NCI-H1417 (cell line): ENCODE data around the gene MKKS.
A peak's percentile ranks its signal among the peaks of the same experiment; 100 is the strongest.

Experiments
- DNase-seq, 3 experiments: peaks; one replicate each; lab custom pipeline; 2025; lab: John Stamatoyannopoulos, UW

The MKKS gene

DNA sequence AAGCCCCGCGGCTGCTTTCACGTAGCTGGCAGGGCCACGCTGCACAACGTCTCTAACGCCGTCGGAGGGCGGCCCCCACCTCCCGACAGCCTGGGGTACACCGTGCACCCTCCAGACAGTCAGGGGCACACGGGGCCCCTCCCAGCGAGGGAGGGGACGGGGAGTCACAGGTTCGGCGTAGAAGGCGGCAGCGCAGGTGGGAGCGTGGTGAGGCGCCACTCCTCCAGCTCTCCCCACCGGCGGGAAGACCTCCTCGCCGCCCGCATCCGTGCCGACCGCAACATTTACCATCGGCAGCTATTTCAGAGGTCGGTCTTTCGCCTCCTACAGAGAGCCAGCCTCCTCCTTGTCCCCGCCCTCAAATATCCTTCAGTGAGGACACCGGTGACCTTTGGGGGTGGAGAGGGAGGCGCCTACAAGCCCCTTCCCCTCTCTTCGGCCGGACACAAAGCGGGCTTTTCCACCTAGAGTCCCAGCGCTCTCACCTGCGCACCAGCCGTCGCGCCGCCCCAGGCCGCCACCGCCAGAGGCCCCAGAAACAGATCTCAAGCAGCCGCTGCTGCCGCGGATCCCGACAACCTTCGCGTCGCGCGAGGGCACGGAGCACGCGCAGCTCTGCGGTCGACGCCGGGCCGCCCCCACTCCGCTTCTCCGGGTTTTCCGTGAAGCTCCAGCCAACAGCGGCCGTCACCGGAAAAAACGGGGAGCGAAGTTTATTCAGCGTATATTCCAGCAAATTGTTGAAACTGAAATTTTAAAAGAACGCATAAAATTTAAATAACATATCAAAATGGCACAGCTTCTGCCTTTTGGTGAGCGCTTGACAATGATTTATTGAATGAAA is at the start of gene MKKS:
MKKS (minus strand) TSS at position 600 of the 844 bp plus-strand sequence. CDS start 20,708 bp downstream, outside the sequence.
- peak; percentile 96 to 99 (median 97) for DNase-seq

DNA sequence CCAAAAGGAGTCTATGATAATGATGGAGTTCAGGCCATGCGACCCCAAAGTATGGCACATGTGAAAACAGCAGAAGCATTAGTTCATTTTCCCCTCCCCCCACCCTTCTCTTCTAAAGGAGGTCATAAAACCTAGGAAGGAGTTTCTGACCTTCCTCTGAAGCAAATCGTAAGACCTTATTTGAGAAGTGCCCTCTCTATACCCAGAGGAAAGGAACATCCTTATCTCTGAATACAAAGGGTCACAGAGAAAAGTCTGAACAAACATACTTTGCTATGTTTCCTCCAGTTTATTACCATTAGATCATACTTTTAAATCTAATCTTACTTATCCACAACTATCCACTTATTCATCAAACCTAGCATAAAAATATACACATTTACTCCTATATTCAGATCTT is 49.7 kb upstream of the MKKS start:
- no peak for DNase-seq

DNA sequence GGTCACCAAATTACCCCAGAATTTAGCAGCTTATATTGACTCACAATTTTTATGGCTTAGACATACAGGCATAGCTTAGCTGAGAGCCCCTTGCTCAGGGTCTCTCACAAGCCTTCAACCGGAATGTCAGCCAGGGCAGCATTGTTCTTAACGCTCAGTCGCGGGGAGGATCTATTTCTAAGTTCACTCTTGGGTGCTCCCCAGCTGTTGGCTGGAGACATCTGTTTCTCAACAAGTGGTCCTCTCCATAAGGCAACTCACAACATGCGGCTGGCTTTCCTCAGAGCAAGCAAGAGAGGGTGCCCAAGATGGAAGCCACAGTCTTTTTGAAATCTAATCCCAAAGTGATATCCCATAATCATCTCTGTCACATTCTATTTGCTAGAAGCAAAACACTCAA is 47.7 kb upstream of the MKKS start:
- DNase-seq = no peak

DNA sequence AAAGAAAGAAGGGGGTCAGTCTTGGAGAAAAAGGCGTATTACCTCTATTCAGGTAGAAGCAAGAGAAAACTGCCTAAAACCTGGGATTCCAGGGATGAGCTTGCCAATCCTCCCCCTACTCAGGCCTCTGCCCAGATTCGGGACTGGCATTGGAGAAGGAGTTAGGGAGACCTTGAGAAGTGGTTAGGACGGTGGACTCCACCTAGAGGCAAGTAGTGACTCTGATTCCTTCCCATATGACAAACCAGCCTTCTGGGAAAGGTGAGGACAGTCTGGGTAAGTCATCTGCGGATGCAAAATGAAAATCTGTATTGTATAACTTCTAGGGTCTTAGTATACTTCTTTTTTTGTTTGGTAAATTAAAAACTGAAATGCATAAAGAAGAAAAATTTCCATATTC is 44.9 kb upstream of the MKKS start:
- DNase-seq = no peak

DNA sequence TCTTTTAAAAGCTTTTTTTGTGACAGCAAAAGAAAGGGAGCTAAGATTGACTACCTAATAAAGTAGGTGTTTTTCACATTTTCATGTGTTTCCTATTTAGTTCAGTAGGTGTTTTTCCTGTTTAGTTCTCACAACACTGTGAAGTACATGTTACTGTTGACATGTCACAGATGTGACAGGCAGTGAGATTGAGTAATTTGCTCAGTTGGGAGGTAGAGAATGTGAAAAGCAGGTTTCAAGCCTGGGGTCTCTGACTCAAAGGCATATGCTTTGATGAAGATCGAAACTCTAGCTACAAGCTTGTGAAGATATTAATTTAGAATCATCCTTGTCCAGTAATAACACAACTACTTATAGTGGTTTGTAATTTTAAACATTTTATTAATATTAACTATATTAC is 44.2 kb upstream of the MKKS start:
- no peak for DNase-seq

DNA sequence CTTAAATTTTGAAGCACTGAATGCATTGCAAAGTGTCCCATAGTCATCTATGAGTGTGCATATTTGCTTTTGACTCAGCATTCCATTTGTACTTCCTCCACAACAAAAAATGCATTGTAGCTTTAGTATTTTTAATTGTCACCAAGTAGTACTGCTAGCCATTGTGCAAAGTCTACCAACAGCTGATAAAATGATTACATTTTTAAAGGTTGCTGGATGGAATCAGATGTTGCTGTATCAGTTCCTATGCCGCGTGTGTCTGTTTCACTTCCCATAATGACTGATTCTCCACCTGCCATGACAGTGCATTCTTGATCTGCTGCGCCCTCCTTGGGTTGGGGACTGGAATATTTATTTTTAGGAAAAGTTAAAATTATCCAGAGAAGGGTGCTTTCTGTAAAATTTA is 42.3 kb upstream of the MKKS start:
- no peak for DNase-seq

DNA sequence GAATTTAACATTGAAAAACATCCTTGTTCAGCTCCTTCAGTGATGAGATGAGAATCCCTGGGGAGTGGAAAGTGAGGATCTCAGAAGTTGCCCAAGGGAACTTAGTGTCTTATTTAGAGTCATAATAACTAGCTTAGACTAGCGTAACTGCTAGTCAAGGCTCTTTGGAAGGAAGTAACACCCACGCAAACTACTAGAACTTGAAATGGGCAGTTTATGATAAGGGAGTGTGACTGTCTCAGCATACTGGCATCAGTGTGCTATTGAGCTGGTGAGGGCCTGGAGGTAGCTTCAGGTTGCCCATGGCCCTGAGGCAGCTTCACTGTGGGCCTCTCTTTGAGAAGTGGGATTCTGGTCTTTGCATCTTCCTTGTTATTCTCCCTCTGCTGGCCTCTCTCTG is 41.2 kb upstream of the MKKS start:
- DNase-seq = no peak

DNA sequence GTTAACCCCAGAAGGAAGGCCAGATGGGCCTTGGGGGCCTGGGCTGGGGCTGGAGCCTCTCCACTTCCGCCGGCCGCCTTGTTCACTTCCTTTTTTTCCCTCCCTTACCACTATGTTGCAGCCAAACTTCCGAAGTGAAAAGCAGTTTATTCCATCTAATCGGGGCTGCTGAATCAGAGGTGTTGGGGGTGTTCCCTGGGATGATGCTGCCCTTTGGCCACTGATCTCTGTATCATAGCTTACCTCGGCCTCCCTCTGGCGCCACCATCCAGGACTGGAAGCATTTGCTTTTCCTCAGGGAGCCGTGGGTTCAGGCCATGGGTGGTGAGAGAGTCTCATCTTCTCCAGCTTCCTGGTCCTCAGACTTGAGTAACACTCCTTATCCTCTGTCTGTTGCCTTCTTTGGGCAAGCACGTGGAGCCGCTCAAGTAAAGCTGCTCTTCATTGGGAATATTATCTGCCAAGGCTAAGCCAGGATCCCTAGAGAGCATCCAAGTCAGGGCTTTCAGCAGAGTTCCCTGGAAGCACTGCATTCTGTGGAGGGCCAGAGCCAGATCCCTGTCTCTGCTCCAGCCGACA is 40.7 kb upstream of the MKKS start:
- DNase-seq = no peak

DNA sequence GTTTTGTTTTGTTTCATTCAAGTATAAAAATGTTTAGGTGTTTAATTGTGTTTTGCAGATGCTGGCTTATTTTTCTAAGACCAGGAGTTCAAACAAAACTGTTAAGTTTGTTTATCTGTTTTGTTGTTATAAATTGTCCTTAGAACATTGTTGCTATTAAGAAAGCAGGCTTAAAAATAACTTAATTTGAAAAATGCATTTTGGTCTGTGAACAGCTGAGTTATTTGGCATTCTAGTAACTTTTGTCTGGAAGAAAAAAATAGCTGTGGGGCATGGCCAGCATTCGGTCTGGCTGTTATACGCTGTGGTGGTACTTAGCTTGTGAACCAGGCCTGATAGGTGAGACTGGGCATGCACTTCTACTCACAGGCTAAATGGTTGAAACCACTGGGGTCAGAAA is 38.8 kb upstream of the MKKS start:
- DNase-seq = no peak

DNA sequence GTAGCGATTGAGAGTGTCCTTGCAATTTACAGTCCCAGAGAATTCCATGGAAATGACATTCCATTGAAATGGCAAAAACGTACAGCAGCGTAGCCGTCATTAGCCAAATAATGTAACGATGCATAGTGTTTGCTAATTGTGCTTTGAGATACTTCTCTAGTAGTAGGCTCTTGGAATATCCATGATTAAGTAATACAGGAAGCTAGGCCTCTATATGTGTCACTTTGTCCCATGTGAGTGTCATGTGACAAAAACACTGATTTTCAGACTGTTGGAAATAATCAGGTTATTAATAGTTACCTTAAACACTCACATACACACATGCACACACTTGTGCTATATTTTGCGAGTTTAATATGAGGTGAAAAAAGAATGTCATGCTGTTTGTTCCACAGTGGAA is 36.3 kb upstream of the MKKS start:
- DNase-seq = no peak

DNA sequence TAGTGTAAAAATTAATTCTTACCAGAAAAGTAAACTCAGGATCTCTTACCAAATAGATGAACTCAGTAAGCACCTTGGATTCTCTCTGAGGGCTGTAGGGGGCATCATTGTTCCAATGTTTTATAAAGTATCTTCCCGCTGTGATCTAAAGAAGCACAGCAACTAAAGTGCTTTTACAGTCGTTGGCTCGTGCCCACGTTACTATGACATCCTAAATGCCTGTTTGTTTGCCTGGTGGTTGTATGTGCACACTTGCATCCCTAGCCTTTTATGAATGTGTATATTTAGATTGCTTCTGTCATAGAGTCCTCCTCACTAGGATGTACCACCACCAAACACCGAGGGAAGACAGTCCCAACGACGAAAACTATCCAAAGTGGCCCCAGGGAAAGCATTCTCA is 35.6 kb upstream of the MKKS start:
- peak; percentile 78 to 96 (median 91) for DNase-seq

DNA sequence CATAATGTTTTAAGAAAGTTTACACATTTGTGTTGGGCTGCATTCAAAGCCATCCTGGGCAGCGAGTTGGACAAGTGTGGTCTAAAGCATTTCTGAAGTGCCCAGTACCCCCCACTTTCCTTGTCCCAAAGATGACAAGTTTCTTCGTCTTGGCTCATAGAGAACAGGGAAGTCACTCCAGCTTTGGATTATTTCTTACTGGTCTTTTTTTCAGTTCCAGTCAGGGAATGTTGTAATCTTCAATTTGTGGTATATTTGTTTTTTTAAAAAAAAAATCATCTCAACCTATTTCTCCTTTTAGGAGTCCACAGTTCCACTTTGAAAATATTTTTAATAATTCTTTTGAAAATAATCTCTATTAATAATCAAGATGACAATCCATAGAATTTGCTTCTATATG is 35.0 kb upstream of the MKKS start:
- DNase-seq = no peak

DNA sequence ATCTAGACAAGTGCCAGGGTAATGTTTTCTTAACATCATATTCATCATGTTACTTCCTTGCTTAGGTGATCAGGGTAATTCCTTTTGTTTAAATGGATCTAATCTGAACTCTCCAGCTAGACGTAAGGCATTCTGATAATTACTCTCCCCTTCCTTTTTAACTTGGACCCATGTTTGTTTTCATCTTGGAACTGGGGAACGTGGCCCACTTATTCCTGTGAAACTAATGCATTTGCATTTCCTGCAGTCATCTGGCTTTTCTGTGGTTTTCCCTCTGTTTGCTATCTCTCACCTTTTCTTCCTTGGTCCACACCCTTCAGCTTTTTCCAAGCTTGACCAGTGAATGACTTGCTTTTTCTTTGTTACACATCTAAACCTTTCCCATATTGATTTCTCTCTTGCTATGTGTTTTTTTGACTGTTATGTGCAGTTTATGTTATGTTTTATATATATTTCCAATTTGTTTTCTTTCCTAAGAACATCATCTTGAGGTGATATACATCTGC is 34.4 kb upstream of the MKKS start:
- DNase-seq = no peak

DNA sequence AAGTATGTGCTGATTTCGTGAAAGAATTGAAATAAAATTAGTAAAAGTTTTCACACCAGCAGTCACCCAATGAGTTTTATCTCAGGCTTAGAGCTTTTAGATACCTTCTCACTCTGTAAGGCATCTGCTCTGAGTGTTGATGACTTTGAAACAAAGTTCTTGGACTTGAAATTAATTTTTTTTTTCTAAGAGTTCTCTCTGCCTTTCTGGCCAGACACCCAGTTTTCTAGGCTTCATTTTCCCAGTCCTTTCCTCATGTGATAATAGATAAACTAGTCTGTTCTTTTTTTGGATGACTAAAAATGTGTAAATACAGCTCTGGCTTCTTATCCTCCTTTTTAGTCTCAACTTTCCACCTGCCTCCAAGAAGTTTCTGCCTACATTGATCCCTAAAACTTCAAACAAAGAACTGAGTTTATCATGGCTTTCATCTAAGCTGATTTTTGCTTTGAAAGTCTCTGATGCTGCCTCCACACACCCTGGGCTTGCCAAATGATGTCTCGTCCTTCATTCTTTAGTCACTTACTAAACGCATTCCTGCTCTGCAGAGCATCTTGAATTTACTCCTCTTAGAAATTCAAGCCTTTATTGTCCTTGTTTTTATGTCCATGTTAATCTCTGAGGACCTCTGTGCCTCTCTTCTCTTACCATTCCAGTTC is 33.8 kb upstream of the MKKS start:
- no peak for DNase-seq

DNA sequence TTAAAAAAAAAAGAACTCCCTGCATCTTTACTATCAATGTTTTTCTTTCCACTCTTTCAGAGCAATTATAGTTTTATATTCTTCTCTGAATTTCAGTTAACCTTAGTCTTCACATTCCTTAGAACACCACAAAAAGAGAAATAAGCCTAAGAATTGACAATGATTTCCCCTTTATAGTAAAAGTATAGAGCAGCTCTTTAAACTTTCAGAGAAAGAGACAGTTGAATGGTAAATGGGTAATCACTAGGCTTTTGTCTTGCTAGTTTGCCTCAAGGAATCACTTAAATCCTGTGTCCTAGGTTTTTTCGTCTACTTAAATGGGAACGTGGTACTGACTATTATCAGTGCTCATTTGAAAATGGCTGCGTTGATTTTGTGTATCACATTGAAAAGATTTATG is 32.8 kb upstream of the MKKS start:
- DNase-seq = no peak

DNA sequence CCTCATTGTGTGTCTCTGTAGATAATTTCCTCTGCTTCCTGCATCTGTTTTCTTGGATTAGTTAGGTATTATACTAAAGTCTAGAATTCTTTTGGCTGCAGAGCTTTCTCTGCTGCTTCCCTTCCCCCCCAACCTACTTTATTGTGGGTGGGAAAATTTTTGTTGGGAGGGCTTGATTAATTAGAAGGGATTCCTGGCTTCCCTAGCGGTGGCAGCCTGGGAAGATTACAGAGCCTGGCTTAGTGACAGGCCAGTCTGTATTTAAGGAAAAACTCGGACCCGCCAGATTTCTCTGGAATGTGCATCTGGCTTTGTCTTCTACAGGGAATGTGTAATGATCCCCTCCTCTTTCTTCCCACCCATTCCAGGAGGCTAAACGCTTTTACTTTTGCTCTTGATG is 32.3 kb upstream of the MKKS start:
- no peak for DNase-seq

DNA sequence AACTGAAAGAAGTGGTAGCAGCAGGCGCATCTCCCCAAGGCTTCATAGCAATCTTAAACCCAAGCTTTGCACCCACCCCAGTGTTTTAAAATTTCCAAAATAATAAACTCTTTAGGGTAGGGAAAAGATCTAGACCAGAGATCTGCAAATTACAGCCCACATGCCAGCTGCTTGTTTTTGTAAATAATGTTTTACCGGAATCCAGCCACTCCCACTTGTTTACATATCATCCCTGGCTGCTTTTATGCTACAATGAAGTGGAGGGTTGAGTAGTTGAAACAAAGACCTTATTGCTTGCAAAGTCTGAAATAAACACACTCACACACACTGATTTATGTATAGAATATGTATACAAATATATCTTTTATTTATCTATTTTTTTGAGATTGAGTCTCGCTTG is 31.1 kb upstream of the MKKS start:
- peak in 1 of 3 experiments; percentile 37 for DNase-seq

DNA sequence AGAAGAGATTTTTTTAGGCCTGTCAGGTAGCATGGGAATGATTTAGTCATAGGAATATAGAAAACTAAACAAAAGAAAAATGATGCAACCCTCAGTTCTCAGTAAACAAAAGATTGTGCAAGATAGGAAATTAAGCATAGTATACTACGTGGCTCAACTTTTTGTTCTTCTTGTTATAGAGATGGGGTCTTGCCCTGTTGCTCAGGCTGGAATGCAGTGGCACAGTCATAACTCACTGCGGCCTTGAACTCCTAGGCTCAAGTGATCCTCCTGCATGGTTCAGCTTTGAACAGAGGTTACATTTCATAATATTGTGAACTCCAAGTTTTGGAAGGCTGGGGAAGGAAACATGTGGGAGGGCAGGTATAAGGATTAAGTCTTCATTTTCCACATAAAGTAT is 29.6 kb upstream of the MKKS start:
- no peak for DNase-seq

DNA sequence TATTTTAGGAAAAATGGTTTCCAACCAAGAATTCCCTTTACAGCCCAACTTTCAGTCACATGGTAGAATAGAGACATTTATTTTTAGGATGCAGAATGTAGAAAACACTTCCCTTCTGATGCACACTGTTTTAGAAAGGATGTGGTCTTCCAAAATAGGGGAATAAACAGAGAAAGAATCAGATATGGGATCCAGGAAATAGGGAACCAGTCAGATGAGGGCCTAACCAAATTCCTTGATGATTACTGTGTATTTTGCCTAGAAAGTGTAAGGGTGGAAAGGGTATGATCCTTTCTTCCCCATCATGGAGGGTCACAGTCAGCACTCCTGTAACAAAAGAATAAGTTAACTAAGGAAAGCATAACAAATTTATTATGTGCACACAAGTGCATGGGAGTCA is 28.5 kb upstream of the MKKS start:
- DNase-seq = no peak

DNA sequence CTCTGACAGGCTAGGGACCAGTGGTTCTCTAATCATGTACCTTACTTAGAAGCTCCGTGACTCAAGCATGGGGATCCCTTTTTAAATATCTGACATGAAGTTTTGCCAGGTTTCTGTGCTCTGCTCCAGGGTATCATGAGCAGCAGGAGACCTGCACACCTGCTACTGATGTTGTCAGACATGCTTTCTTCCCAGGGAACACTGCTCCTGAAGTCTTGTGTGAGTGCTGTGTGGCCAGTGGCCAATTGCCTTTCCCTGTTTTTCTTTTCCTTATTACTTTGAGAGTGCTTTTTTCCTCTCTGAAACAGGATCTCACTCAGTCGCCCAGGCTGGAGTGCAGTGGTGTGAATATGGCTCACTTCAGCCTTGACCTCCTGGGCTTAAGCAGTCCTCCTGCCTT is 27.5 kb upstream of the MKKS start:
- DNase-seq = no peak

DNA sequence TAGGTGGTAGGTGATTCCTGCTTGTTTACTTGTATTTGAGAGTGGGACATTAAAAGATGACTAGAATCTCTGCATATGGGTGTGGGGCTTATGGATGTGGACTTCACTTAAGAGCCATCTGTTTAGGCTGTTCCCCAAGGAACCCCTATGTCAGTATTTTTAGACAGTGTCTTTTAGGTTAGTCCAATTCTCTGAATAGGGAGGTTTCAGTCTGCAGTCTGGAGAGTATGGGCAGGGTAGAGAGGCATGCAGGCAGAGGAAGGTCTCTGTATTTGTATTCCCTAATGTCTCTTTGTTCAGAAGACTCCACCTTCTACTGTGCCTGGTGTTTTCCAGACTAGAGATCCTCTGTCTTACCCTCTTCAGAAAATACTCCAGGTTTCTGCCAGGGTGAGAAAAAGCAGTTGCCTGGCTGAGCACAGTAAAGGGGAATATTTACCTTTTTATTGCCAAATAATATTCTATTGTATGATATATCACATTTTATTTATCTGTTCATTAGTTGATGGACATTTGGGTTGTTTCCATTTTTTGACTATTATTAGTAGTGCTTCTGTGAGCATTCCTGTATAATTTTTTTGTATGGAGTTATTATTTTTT is 20.2 kb upstream of the MKKS start:
- DNase-seq = no peak

DNA sequence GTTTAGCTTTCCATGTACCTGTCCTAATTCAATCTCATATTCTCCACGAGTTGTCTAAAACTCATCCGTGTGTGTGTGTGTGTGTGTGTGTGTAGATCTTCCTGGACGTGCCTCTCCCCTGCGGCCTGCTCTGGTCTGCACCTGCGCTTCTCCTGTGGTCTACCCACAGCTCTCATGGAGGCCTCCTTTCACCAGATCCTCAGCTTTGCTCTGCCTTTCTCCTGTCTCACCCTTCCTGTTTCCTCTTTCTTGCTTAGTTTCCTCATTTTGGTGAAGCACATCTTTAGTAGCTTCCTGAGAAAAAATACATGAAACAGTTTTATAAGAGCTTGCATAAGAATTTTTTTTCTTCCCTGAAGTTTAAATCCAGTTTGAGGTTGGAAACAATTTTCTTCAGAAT is 19.2 kb upstream of the MKKS start:
- no peak for DNase-seq

DNA sequence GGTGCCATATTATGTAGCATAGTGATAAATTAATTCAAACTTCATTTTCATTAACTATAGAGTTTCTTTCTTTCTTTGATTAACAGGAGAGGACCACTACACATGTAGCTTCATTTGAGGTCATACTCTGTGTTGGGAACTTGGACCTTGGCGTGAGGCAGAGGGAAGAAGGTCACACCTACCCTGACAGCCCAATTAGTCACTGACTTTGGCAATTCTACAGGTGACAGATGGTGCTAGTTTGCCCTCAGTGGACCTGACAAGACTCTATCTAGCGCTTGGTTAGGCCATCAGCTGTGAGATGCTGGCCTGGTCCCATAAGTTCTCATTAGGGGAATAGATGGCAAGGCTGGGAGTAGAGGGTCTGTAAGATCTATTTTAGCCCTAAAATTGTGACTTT is 15.2 kb upstream of the MKKS start:
- DNase-seq = no peak
